H1 (cell line): ENCODE data around the gene ZNF532. TPM values are rescaled to one million over a fixed set of nuclear protein-coding genes. Genes with fewer than 3 reads are reported as not detected.

Source experiments
- polyA plus RNA-seq, 7 experiments: library from polyadenylated mRNA; depleted of rRNA in 3 of 7; stranded (reverse) in 5 of 7; unstranded in 2 of 7; fragments of >200 nt in 5 of 7; fragments of 200-250 nt in 2 of 7; gene quantifications; 1 replicate in 5 of 7; 2 replicates in 1 of 7; 4 replicates in 1 of 7; pipeline versions ENCODE4 v1.2.1 to v1.2.3, GENCODE V29; 2011 to 2013; ENCODE audit warnings: missing spikeins in 2 of 7, mixed read lengths in 2 of 7
- total RNA-seq: library from RNA; stranded (reverse); fragmentation: NEBNext Ultra II Directional; extraction: Animal tissue kit (Norgen Biotek cat#: 25700); gene quantifications from 2 replicates; pipeline ENCODE4 v1.2.1, GENCODE V29; 2021
- TF ChIP-seq, protein P1 (sequence below): IDR thresholded peaks from 2 replicates; pipeline ENCODE4 v1.6.1; 2012; ENCODE audit warnings: inconsistent platforms

Gene ZNF532
- total and polyA plus RNA-seq, 2 of the 8 experiments (the other 6 are each of a cell fraction or from before 2014, with no cell fraction given): 143 to 240 TPM

- TF ChIP-seq, protein P1, sequence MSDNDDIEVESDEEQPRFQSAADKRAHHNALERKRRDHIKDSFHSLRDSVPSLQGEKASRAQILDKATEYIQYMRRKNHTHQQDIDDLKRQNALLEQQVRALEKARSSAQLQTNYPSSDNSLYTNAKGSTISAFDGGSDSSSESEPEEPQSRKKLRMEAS: no peak
These were observed 64.5 kb downstream of the ZNF532 start (continued) for GRCh38 chr18:58929206-58929605.
